GM12873 (cell line): ENCODE data around the gene TGM4.

ENCODE experiments used
- TF ChIP-seq, protein P1 (sequence below): IDR thresholded peaks from 2 replicates; pipeline ENCODE4 v1.5.1; 2012; ENCODE audit warnings: low read depth, mild to moderate bottlenecking, moderate library complexity, low read length, control low read depth; ENCODE audit not compliant: insufficient read depth; ENCODE audit errors: missing control alignments

The TGM4 gene

DNA sequence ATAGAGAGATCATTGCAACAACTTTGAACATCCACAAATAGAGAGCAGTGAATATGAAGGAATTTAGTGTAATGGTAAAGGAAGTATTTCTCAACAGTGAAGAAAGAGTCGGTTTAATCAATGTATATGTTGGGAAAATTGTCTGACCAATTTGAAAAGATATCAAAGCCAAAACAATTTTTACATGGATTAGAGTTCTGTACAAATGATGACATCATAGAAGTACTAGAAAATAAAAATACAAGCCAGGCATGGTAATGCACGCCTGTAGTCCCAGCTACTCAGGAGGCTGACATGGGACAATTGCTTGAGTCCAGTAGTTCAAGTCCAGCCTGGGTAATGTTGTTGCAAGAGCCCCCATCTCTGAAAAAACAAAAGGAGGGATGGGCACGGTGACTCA is 38.7 kb upstream of the TGM4 start:
- TF ChIP-seq, protein P1, sequence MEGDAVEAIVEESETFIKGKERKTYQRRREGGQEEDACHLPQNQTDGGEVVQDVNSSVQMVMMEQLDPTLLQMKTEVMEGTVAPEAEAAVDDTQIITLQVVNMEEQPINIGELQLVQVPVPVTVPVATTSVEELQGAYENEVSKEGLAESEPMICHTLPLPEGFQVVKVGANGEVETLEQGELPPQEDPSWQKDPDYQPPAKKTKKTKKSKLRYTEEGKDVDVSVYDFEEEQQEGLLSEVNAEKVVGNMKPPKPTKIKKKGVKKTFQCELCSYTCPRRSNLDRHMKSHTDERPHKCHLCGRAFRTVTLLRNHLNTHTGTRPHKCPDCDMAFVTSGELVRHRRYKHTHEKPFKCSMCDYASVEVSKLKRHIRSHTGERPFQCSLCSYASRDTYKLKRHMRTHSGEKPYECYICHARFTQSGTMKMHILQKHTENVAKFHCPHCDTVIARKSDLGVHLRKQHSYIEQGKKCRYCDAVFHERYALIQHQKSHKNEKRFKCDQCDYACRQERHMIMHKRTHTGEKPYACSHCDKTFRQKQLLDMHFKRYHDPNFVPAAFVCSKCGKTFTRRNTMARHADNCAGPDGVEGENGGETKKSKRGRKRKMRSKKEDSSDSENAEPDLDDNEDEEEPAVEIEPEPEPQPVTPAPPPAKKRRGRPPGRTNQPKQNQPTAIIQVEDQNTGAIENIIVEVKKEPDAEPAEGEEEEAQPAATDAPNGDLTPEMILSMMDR: no peak

DNA sequence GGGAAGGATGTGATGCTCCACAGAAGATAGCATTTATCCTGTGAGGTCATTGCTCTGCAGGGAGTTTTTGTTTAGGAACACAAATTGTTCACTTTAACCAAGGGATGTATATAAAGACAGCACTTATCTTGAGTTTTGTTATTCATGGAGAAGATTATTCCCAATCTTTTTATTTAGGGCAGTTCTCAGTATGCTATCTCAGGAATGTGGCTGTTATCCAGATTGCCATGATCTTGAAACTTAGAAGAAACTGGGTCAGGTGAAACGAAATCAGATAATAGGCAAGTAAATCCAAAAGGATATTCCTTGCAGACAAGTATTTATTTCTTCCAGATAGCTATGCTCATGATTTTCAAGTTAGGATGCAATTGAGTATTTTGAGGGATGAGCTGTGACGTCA is 32.0 kb upstream of the TGM4 start:
- TF ChIP-seq, protein P1: no peak

DNA sequence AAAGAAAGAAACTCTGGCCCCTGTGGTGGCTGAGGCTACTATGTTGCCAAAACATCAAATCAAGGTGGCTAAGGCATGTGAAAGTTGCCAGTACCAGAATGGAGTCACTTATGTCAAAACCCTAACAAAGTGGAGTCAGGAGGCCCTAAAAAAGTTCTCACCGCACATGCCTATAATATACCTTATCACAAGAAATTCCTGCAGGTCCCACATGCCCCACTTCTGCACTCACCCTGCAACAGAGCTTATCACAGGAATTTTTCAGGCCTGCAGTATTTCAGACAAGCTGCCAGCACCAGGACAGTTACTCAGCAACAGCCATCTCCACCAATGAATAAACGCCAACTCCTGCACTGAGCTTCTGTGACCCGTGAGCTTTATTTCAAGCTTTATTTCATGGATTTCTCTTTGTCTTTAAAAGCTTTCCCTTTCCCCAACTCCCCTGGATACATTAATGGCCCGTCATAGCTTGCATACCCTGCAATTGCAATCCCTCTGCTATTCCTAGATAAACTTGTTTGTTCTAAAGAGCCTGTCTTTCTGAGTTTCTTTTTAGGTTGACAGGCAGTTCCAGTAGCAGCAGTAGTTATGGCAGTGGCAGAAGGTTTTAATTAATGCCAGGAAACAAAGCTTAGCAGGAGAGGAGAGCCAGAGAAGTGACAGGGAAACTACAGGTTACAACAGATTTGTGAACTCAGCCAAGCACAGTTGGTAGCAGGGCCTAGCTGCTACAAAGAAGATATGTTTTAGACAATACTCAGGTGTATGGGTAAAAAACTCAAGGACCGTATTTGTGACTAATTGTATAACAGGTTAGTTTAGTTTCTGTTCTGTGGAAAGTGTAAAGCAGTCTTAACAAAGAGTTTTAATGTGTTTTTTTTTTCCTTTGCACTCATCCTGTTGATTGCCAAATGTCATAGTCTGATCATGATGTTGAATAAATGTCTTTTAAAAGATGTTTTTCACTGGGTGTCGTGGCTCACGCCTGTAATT is 28.6 kb upstream of the TGM4 start:
- TF ChIP-seq, protein P1: no peak

DNA sequence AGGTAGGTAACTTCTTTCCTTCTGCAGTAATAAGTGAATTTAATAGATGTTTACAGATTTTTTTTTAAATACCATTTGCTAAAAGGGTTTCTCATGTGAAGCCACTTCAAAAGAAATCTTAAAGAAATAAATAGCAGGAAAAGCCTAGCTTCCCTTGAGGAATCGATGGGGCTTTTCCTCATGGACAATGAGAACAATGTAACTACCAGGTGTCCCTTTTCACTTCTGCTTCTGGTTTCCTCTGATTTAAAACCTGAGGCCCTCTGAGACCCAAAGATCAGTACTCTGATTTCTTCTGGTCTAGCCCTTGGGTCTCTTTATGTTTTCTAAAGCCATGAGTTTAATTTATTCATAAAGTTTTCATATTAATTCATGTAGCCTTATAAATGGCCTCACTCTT is 25.8 kb upstream of the TGM4 start:
- TF ChIP-seq, protein P1: no peak

DNA sequence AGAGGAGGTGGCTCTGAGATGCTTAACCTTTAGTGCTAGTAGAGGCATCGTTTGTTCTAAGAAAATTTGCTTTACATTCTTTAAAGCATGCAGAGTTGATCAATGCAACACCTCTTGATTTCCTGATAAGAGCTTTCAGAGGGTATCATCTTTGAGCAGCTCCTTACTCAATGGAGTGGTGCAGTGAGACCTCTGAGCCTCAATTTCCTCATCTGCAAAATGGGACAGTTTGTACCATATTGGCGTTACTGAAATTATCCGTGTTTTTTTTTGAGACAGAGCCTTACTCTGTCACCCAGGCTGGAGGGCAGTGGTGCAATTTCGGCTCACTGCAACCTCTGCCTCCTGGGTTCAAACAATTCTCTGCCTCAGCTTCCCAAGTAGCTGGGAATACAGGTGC is 14.3 kb upstream of the TGM4 start:
- TF ChIP-seq, protein P1: no peak

DNA sequence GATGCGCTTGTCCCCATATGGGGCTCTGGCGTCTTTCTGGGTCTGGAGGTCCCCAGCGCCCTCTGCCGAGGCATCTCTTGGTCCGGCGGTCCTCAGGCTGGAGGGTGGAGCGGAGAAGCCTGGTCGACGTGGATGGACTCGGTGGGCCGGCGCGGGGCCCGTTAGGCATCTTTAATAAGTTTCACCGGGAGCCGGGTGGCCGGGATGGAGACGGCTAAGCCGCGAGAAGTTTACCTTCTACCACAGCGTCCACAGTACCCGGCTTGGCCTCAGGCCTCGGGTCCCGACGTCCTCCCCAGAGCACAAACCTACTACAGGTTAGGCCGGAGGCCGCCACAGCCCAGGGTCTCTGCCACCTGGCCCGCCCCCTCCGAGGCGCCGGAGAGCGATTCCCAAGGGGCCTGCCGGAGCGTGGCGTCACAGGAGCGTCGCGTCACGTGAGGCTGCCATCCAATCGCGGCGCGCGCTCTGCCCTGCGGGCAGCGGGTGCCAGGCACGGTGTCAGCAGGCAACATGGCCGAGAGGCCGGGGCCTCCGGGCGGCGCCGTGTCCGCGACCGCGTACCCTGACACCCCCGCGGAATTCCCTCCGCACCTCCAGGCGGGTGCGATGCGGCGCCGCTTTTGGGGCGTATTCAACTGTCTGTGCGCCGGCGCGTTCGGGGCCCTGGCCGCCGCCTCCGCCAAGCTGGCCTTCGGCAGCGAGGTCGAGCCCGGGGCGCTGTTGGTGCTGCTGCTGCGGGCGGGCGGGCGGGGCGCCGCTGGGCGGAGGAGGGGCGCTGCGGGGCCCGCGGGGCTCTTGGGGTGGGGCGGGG is 12.8 kb upstream of the TGM4 start, which contains the start of gene TMEM42:
TMEM42 (plus strand) TSS at position 501 of the 814 bp plus-strand sequence; CDS start at position 514, 13 bp downstream.
- TF ChIP-seq, protein P1: peak; percentile 9

DNA sequence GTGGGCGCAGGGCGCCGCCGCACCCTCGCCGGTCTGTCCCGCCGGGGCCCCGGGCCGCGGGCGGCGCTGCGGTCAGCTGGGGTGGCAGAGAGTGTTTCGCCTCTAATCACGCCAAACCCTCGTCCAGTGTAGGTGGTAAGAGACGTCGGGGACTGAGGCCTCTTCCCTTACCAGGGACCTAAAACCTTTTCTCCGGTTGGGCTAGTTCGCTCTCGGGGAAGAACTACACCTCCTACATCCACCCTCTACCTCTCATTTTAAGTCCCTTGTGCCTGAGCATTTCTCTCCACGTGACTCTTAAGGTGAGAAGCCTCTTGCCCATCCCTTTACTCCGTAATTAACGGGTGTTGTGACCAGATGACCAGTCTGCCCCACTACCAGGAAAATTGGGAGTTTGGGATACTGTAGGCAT is 12.2 kb upstream of the TGM4 start:
- TF ChIP-seq, protein P1: no peak
